Mesangial cell (primary cell): ENCODE measurements around the gene CDK5R2. TPM values are rescaled to one million over a fixed set of nuclear protein-coding genes. Genes with fewer than 3 reads are reported as not detected.

Experiments used
- total RNA-seq: library from RNA; depleted of rRNA; stranded (reverse); fragments of >200 nt; gene quantifications from 2 replicates; pipeline ENCODE4 v1.2.3, GENCODE V29; 2015

Gene CDK5R2
- not detected in 2 replicates for total RNA-seq

GRCh38 chr2:218959141-218959731, at the start of gene CDK5R2:
TSS of gene CDK5R2 (plus strand) at chr2:218959666. CDS start at chr2:218959821, 155 bp downstream.

GRCh38 chr2:218985021-218985324, 25.5 kb downstream of the CDK5R2 start, which contains the start of gene FEV:
TSS of gene FEV (minus strand) at chr2:218985184. CDS start at chr2:218985075, 109 bp downstream.

GRCh38 chr2:218993345-218994315, 34.2 kb downstream of the CDK5R2 start, which contains the start of gene CRYBA2:
TSS of gene CRYBA2 (minus strand) at chr2:218993422. CDS start at chr2:218993176, 246 bp downstream.

Other genes with a start within 250 kb of the CDK5R2 start
- 14.8 and 30.0 TPM in 2 replicates for gene TTLL4, start 248.8 kb upstream of the CDK5R2 start, total RNA-seq
- 11.9 and 26.1 TPM in 2 replicates for gene CYP27A1, start 177.5 kb upstream of the CDK5R2 start, total RNA-seq
- not detected in 2 replicates for gene PRKAG3, start 127.9 kb upstream of the CDK5R2 start, total RNA-seq
- gene WNT6, start 99.9 kb upstream of the CDK5R2 start, total RNA-seq: not detected in 2 replicates
- gene WNT10A, start 78.8 kb upstream of the CDK5R2 start, total RNA-seq: 1.1 and 10.5 TPM in 2 replicates
- gene FEV, start 25.5 kb downstream of the CDK5R2 start, total RNA-seq: not detected in 2 replicates
- not detected in 2 replicates for gene CRYBA2, start 33.8 kb downstream of the CDK5R2 start, total RNA-seq
- gene CFAP65, start 81.8 kb downstream of the CDK5R2 start, total RNA-seq: 0.13 TPM in 1 of 2 replicates, not detected in the other
- gene IHH, start 101.3 kb downstream of the CDK5R2 start, total RNA-seq: not detected in 2 replicates
- 12.9 and 20.2 TPM in 2 replicates for gene NHEJ1, start 201.1 kb downstream of the CDK5R2 start, total RNA-seq
- under 0.01 and 0.25 TPM in 2 replicates for gene SLC23A3, start 210.4 kb downstream of the CDK5R2 start, total RNA-seq
- 25.1 and 31.6 TPM in 2 replicates for gene CNPPD1, start 217.3 kb downstream of the CDK5R2 start, total RNA-seq
- 40.6 and 51.7 TPM in 2 replicates for gene RETREG2, start 218.6 kb downstream of the CDK5R2 start, total RNA-seq
- 25.3 and 25.9 TPM in 2 replicates for gene ZFAND2B, start 247.1 kb downstream of the CDK5R2 start, total RNA-seq